DLD1 (cell line): ENCODE measurements around the gene TRHDE.
"Not testable (repeated sequence)": the region's sequence is repeated elsewhere in the genome, so short reads cannot be mapped to it uniquely, and the experiment has no call there.

ENCODE experiments used
- in situ Hi-C: cut with HindIII; loops from 2 replicates; pipeline ENCODE4 v1.10.0; 2017; ENCODE audit warnings: low sequenced_read_pairs

TRHDE gene

DNA sequence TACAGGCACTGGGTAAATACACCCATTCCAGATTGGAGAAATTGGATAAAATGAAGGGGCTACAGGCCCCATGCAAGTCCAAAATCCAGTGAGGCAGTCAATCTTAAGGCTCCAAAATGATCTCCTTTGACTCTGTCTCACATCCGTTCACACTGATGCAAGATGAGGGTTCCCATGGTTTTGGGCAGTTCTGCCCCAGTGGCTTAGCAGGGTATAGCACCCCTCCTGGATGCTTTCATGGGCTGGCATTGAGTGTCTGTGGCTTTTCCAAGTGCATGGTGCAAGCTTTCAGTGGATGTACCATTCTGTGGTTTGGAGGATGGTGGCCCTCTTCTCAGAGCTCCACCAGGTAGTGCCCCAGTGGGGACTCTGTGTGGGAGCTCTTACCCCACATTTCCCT lies 427.2 kb downstream of the TRHDE start:
- in situ Hi-C loops: no loop called here

DNA sequence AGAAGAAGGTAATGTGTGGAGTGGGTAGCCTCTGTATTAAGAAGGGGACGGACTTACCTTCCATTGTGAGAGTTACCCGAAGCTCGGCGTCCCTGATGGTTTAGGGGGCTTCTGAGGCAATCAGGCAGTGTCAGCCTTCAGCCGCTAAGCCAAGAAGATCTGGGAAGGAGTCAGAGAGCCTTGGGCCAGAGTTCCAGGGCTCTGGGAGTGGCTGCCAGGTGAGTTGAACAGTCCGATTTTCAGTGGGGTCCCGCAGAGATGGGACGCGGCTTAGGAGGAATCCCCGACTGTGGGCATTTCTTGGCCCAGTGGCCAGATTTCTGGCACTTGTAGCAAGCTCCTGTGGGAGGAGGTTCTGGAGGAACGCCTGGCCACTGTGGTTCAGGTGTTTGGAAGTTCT lies 439.9 kb downstream of the TRHDE start:
- in situ Hi-C loops: not testable (repeated sequence)

GRCh38 chr12:72716221-72716620 lies 444.1 kb downstream of the TRHDE start:
- in situ Hi-C loops: no loop called here

- in situ Hi-C loops: no loop called here
These were observed 444.9 kb downstream of the TRHDE start for GRCh38 chr12:72717036-72717435.
